Lung (tissue), 13 donors: Measurements from ENCODE around the gene METTL16. TPM values are rescaled to one million over a fixed set of nuclear protein-coding genes. Genes with fewer than 3 reads are reported as not detected.

ENCODE experiments used
- ATAC-seq: fragments of 200-7000 bp; cut with Tn5 transposase; one replicate; pipeline ENCODE4 v1.9.1; 2020; ENCODE audit warnings: moderate number of reproducible peaks; ENCODE audit not compliant: insufficient read depth, low FRiP score
- DNase-seq, 3 donors: peaks; one replicate each; pipeline ENCODE4 v3.0.0-alpha.2; 2013 to 2017
- H3K27ac ChIP-seq, 2 donors: one replicate each; pipeline ENCODE4 v1.5.1; 2013; ENCODE audit warnings: mild to moderate bottlenecking in 2 of 2, moderate library complexity in 2 of 2, control low read depth in 1 of 2, inconsistent platforms in 1 of 2, low read depth in 1 of 2, low read length in 1 of 2
- H3K27me3 ChIP-seq, 3 donors: one replicate each; pipeline ENCODE4 v1.5.1; 2013; ENCODE audit warnings: low read length in 2 of 3; ENCODE audit not compliant: control insufficient read depth in 3 of 3, insufficient read depth in 3 of 3
- H3K36me3 ChIP-seq, 4 donors: one replicate each; pipeline ENCODE4 v1.5.1; 2013; ENCODE audit warnings: low read length in 4 of 4, mild to moderate bottlenecking in 1 of 4, moderate library complexity in 1 of 4; ENCODE audit not compliant: control insufficient read depth in 4 of 4, insufficient read depth in 4 of 4
- H3K4me1 ChIP-seq, 5 donors: one replicate each; pipeline ENCODE4 v1.5.1; 2013; ENCODE audit warnings: low read length in 5 of 5, mild to moderate bottlenecking in 2 of 5, moderate library complexity in 1 of 5; ENCODE audit not compliant: control insufficient read depth in 5 of 5, insufficient read depth in 5 of 5
- H3K4me3 ChIP-seq: one replicate; pipeline ENCODE4 v1.5.1; 2013; ENCODE audit warnings: mild to moderate bottlenecking, control low read depth, moderate library complexity
- H3K9ac ChIP-seq, 2 donors: one replicate each; pipeline ENCODE4 v1.5.1; 2013; ENCODE audit warnings: low read length in 2 of 2, control low read depth in 1 of 2; ENCODE audit not compliant: insufficient read depth in 1 of 2
- H3K9me3 ChIP-seq, 4 donors: one replicate each; pipeline ENCODE4 v1.5.1; 2013; ENCODE audit warnings: low read length in 3 of 4, mild to moderate bottlenecking in 1 of 4, moderate library complexity in 1 of 4; ENCODE audit not compliant: control insufficient read depth in 4 of 4, insufficient read depth in 3 of 4
- WGBS, 2 donors: extraction: QIAGEN DNeasy Blood & Tissue Kit; methylation state at CpG; one replicate each; pipeline ENCODE4 v1.1.7; 2013; 5-methylcytosine and 5-hydroxymethylcytosine counted together
- polyA plus RNA-seq, 2 donors: library from polyadenylated mRNA; stranded (reverse); fragments of 200-250 nt; gene quantifications; one replicate each; pipeline ENCODE4 v1.2.1, GENCODE V29; 2013
- small RNA-seq: library from RNA; depleted of rRNA; stranded (forward); fragments of <200 nt; gene quantifications from one replicate; pipeline ENCODE3, GENCODE V24; 2014; ENCODE audit warnings: low replicate concordance
- total RNA-seq, 2 donors: library from RNA; depleted of rRNA in 1 of 2; stranded (reverse); fragments of >200 nt in 1 of 2; gene quantifications; one replicate each; pipeline ENCODE4 v1.2.1, GENCODE V29; 2014 to 2021
- TF ChIP-seq, protein P1 (sequence below): IDR thresholded peaks from 2 replicates; pipeline ENCODE4 v1.5.1; 2012; ENCODE audit warnings: mild to moderate bottlenecking; ENCODE audit errors: control extremely low read depth, extremely low read depth
- donor health status: control.
- donor health status: control.
- donor health status: Bipolar disorder and iron deficiency.
- donor health status: healthy.
- donor health status: DM: yes; HTN: yes; CAD: no.

METTL16 gene
- total and polyA plus RNA-seq, 4 donors: 12.1 to 36.1 (median 29.8) TPM

DNA sequence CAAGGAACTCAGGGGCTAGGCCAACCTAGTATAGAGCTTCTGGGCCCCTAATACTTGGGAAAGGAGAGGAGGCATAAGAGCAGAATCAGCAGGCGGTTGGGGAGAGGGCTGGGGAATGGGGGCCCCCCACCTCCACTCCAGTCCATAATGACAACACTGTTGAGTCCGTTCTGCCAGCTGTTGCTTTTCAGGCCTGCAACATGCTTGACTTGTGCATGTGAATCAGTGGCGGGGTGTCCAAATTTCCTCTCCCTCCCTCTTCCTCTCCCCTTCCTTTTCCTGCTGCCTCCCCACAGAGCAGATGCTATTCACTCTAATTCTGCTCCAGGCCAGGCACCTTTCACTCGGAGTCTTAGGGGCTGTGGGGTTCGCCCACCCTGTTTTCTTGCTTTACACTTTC lies 142.6 kb downstream of the METTL16 start:
- Histone ChIP-seq H3K4me1 (peaks cover 0 to 16% (median 3%) of the 10 kb centered on the region in 5 donors), H3K36me3 (peaks cover 0 to 55% (median 6%) of the 10 kb centered on the region in 4 donors), H3K9ac (no peak overlapping the region), H3K27ac (no peak overlapping the region), H3K4me3 (no peak overlapping the region), H3K27me3 (no peaks in the 10 kb centered on the region), H3K9me3 (no peaks in the 10 kb centered on the region)
- ATAC-seq: no peak
- WGBS, 2 donors: 42 to 70% methylated on average over 5 of the region's 5 CpGs
- peak in 2 of 3 donors; percentile 30 to 64 for DNase-seq
- TF ChIP-seq, protein P1, sequence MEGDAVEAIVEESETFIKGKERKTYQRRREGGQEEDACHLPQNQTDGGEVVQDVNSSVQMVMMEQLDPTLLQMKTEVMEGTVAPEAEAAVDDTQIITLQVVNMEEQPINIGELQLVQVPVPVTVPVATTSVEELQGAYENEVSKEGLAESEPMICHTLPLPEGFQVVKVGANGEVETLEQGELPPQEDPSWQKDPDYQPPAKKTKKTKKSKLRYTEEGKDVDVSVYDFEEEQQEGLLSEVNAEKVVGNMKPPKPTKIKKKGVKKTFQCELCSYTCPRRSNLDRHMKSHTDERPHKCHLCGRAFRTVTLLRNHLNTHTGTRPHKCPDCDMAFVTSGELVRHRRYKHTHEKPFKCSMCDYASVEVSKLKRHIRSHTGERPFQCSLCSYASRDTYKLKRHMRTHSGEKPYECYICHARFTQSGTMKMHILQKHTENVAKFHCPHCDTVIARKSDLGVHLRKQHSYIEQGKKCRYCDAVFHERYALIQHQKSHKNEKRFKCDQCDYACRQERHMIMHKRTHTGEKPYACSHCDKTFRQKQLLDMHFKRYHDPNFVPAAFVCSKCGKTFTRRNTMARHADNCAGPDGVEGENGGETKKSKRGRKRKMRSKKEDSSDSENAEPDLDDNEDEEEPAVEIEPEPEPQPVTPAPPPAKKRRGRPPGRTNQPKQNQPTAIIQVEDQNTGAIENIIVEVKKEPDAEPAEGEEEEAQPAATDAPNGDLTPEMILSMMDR: no peak

DNA sequence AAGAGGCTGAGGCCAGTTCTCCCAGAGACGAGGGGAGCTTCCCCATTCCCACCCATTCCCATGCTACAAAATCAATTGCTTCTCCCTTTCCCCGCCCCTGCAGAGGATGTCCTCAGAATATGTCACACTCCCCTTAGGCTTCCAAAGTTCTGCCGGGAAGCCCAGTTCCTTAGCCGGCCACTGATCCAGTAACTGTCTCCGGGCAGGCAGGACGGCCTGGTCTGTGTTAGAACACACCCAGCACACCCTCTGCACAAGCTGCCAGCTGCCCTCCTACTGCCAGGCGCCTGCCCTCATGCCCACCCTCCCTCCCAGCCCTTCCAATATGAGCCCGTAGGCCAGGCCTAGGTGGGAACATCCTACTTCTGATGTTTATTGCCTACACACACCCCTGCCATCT lies 143.3 kb downstream of the METTL16 start:
- peaks cover 0 to 56% (median 7%) of the 10 kb centered on the region in 4 donors for H3K36me3 ChIP-seq
- ATAC-seq (no peak), DNase-seq (no peak)
- no peak overlapping the region for H3K4me3 ChIP-seq
- H3K9me3 ChIP-seq: no peaks in the 10 kb centered on the region
- TF ChIP-seq, protein P1: no peak
- 78 to 92% methylated on average over 8 of the region's 8 CpGs for WGBS, 2 donors
- H3K27ac ChIP-seq: no peak overlapping the region
- no peaks in the 10 kb centered on the region for H3K27me3 ChIP-seq
- peaks cover 0 to 22% (median 3%) of the 10 kb centered on the region in 5 donors for H3K4me1 ChIP-seq
- H3K9ac ChIP-seq: no peak overlapping the region

DNA sequence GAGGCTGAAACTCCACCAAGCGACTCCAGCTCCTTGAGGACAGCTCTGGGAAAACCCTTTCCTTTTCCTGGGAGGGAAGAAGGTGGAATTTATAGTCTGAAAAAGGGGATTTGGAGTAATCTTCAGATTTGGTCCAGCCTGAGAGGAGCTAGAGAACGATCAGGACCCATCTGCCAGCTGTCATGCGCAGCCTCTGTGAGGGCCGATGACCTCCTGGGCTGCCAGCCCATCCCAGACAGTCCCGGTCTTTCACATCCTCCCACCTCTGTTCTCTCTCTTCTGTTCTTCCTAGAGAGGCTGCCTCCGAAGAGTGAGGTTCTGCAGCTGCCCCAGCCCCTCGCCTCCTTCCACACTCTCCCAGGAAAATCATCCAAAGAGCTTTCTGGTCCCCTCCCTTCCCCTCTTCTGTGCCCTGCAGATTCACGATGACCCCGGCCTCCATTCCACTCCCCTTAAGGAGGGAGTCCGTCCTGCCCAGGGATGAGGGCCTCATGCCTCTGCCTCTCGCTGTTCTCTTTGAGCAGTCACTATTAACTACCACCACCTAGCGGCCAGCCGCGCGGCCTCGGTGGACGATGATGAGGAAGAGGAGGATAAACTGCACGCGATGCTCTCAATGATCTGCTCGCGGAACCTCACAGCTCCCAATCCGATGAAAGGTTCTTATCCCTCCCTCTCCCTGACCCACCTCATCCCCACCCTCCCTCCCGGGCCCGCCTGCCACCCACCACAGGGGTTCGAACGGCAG lies 144.8 kb downstream of the METTL16 start:
- ATAC-seq (no peak), DNase-seq (no peak)
- no peak overlapping the region for H3K27ac ChIP-seq
- H3K36me3 ChIP-seq: peaks cover 0 to 48% (median 8%) of the 10 kb centered on the region in 4 donors
- H3K9ac ChIP-seq: no peak overlapping the region
- H3K4me1 ChIP-seq: peaks cover 0 to 22% (median 3%) of the 10 kb centered on the region in 5 donors
- no peaks in the 10 kb centered on the region for H3K9me3 ChIP-seq
- TF ChIP-seq, protein P1: no peak
- H3K4me3 ChIP-seq: no peak overlapping the region
- no peaks in the 10 kb centered on the region for H3K27me3 ChIP-seq
- WGBS, 2 donors: 93 to 94% methylated on average over 26 of the region's 26 CpGs

Small RNA genes within 50 kb of the gene (small RNA-seq; reads per million reads assigned to genes)
- not detected for gene AC006435.3
- not detected for gene AC006435.4
- gene AC006435.5: not detected

Other genes starting within 250 kb of the METTL16 start
- gene SMG6, start 208.1 kb downstream of the METTL16 start, total RNA-seq: 10 to 100 TPM; 36.2 to 45.1 TPM
- gene SMG6, start 208.1 kb downstream of the METTL16 start, polyA plus RNA-seq: 10 to 100 TPM; 17.6 to 21.6 TPM
- 10 to 100 TPM in 1 of 2 donors, 1 to 10 TPM in 1; 8.1 to 17.3 TPM for gene SRR, start 207.9 kb downstream of the METTL16 start, total RNA-seq
- gene SRR, start 207.9 kb downstream of the METTL16 start, polyA plus RNA-seq: 1 to 10 TPM; 5.0 to 7.5 TPM
- gene TSR1, start 175.4 kb downstream of the METTL16 start, total RNA-seq: 10 to 100 TPM; 19.1 to 24.1 TPM
- 10 to 100 TPM; 11.8 to 19.7 TPM for gene TSR1, start 175.4 kb downstream of the METTL16 start, polyA plus RNA-seq
- 10 to 100 TPM; 47.8 to 57.1 TPM for gene SGSM2, start 174.4 kb downstream of the METTL16 start, total RNA-seq
- 10 to 100 TPM; 33.1 to 60.8 TPM for gene SGSM2, start 174.4 kb downstream of the METTL16 start, polyA plus RNA-seq
- gene MNT, start 110.8 kb downstream of the METTL16 start, total RNA-seq: 10 to 100 TPM; 10.2 to 47.0 TPM
- 10 to 100 TPM; 11.5 to 18.1 TPM for gene MNT, start 110.8 kb downstream of the METTL16 start, polyA plus RNA-seq
- 100 to 1,000 TPM; 116 to 182 TPM for gene PAFAH1B1, start 81.8 kb upstream of the METTL16 start, total RNA-seq
- gene PAFAH1B1, start 81.8 kb upstream of the METTL16 start, polyA plus RNA-seq: 10 to 100 TPM; 53.4 to 54.6 TPM
- 10 to 100 TPM; 29.7 to 80.5 TPM for gene CLUH, start 199.9 kb upstream of the METTL16 start, total RNA-seq
- gene CLUH, start 199.9 kb upstream of the METTL16 start, polyA plus RNA-seq: 10 to 100 TPM; 42.0 to 42.2 TPM
- gene CCDC92B, start 237.8 kb upstream of the METTL16 start, total RNA-seq: under 1 TPM; 0.06 to 0.89 TPM
- gene CCDC92B, start 237.8 kb upstream of the METTL16 start, polyA plus RNA-seq: under 1 TPM; 0.03 to 0.10 TPM